ENCODE results near the gene NRM. TPM values are rescaled to one million over a fixed set of nuclear protein-coding genes. Genes with fewer than 3 reads are reported as not detected.
A peak's percentile ranks its signal among the peaks of the same experiment; 100 is the strongest.

Gene NRM
- polyA plus RNA-seq, 1 donor from 2014 or later = 7.1 TPM

DNA sequence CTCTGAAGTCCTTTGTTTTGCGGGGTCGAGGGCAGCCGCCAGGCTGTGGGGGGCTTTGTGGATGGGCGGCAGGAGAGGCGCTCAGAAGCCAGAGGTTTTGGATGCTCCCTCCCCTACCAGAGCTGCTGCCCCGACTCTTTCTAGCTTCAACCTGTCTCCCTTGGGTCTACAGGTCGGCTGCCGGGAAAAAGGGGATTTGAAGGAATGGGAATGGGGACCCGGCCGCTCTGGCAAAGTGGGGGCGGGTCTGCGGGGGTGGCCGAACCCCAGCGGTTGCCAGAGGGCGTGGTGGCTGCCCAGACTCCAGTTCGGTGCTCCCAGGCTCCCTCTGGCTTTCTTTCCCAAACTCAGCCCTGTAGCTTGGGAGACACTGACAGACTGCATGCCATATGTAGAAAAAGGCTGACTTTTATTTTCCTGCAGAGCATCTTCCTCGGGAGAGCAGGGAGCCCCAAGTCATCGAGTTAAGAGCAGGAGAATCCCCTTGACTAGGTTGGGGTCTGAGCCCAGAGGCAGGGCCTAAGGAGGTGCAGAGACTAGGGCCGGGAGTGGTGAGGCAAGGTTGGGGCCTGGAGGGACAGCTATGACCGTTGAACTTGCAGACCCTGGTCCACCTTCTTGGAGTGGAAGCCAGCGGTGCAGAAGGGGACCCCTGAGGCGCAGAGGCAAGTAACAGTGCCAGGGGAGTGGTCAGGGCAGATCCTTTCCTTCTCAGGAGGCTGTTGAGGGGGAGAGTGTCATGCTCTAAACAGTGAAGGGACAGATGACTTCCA, 2.9 kb downstream of the NRM start:
- Histone ChIP-seq H3K27me3 (ENCODE audit: insufficient read depth, low read depth, low read length) (no peaks in the 10 kb centered on the region), H3K9me3 (ENCODE audit: low read length) (no peaks in the 10 kb centered on the region), H2AFZ (ENCODE audit: low read depth, low read length) (peak overlapping the region; percentile 85), H3F3A (ENCODE audit: insufficient read depth, low read length, poor library complexity, severe bottlenecking) (no peaks in the 10 kb centered on the region), H3K36me3 (ENCODE audit: insufficient read depth, low read length) (no peaks in the 10 kb centered on the region), H3K27ac (ENCODE audit: low read length) (peak overlapping the region; percentile 94), H3K4me2 (ENCODE audit: low read length) (peak overlapping the region; percentile 95), H3K9ac (ENCODE audit: low read length) (peak overlapping the region; percentile 100), H3K79me2 (replicated peaks; ENCODE audit: insufficient read depth, low read length) (peaks cover 69% of the 10 kb centered on the region), H4K20me1 (ENCODE audit: insufficient read depth) (peaks cover 20% of the 10 kb centered on the region), H3K4me3 (ENCODE audit: low read length) (peak overlapping the region; percentile 99), H3K9me2 (ENCODE audit: insufficient read depth, low read length) (no peaks in the 10 kb centered on the region)
- TF ChIP-seq EZH2 (IDR thresholded peaks at IDR 0.05; ENCODE audit: borderline replicate concordance, insufficient read depth, low read length, poor library complexity, severe bottlenecking) (no peak), SMC3 (conservative IDR thresholded peaks at IDR 0.05; ENCODE audit: poor library complexity) (no peak), TAF1 (IDR thresholded peaks at IDR 0.05; ENCODE audit: low read depth) (peak; percentile 2)
- TF ChIP-seq, protein P1, sequence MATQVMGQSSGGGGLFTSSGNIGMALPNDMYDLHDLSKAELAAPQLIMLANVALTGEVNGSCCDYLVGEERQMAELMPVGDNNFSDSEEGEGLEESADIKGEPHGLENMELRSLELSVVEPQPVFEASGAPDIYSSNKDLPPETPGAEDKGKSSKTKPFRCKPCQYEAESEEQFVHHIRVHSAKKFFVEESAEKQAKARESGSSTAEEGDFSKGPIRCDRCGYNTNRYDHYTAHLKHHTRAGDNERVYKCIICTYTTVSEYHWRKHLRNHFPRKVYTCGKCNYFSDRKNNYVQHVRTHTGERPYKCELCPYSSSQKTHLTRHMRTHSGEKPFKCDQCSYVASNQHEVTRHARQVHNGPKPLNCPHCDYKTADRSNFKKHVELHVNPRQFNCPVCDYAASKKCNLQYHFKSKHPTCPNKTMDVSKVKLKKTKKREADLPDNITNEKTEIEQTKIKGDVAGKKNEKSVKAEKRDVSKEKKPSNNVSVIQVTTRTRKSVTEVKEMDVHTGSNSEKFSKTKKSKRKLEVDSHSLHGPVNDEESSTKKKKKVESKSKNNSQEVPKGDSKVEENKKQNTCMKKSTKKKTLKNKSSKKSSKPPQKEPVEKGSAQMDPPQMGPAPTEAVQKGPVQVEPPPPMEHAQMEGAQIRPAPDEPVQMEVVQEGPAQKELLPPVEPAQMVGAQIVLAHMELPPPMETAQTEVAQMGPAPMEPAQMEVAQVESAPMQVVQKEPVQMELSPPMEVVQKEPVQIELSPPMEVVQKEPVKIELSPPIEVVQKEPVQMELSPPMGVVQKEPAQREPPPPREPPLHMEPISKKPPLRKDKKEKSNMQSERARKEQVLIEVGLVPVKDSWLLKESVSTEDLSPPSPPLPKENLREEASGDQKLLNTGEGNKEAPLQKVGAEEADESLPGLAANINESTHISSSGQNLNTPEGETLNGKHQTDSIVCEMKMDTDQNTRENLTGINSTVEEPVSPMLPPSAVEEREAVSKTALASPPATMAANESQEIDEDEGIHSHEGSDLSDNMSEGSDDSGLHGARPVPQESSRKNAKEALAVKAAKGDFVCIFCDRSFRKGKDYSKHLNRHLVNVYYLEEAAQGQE (IDR thresholded peaks at IDR 0.05; ENCODE audit: borderline replicate concordance) = peak; percentile 60
- TF ChIP-seq, protein P2, sequence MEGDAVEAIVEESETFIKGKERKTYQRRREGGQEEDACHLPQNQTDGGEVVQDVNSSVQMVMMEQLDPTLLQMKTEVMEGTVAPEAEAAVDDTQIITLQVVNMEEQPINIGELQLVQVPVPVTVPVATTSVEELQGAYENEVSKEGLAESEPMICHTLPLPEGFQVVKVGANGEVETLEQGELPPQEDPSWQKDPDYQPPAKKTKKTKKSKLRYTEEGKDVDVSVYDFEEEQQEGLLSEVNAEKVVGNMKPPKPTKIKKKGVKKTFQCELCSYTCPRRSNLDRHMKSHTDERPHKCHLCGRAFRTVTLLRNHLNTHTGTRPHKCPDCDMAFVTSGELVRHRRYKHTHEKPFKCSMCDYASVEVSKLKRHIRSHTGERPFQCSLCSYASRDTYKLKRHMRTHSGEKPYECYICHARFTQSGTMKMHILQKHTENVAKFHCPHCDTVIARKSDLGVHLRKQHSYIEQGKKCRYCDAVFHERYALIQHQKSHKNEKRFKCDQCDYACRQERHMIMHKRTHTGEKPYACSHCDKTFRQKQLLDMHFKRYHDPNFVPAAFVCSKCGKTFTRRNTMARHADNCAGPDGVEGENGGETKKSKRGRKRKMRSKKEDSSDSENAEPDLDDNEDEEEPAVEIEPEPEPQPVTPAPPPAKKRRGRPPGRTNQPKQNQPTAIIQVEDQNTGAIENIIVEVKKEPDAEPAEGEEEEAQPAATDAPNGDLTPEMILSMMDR (IDR thresholded peaks at IDR 0.05; ENCODE audit: poor library complexity, severe bottlenecking) = peak; percentile 23

GRCh38 chr6:30686908-30687658, 3.7 kb downstream of the NRM start:
- no peaks in the 10 kb centered on the region for H3K36me3 ChIP-seq (ENCODE audit: insufficient read depth, low read length)
- peaks cover 28% of the 10 kb centered on the region for H4K20me1 ChIP-seq (ENCODE audit: insufficient read depth)
- TF ChIP-seq TAF1 (IDR thresholded peaks at IDR 0.05; ENCODE audit: low read depth) (peak; percentile 77), MXI1 (conservative IDR thresholded peaks at IDR 0.05; ENCODE audit: poor library complexity, severe bottlenecking) (peak; percentile 66), SMC3 (conservative IDR thresholded peaks at IDR 0.05; ENCODE audit: poor library complexity) (peak; percentile 22), RAD21 (conservative IDR thresholded peaks at IDR 0.05) (no peak), EZH2 (IDR thresholded peaks at IDR 0.05; ENCODE audit: borderline replicate concordance, insufficient read depth, low read length, poor library complexity, severe bottlenecking) (no peak), EP300 (conservative IDR thresholded peaks at IDR 0.05; ENCODE audit: poor library complexity, severe bottlenecking) (peak; percentile 49), POLR2AphosphoS5 (IDR thresholded peaks at IDR 0.05) (peak; percentile 88)
- TF ChIP-seq, protein P1 (IDR thresholded peaks at IDR 0.05; ENCODE audit: borderline replicate concordance) = peak; percentile 32
- TF ChIP-seq, protein P2 (IDR thresholded peaks at IDR 0.05; ENCODE audit: poor library complexity, severe bottlenecking) = no peak
- peaks cover 76% of the 10 kb centered on the region for H3K79me2 ChIP-seq (replicated peaks; ENCODE audit: insufficient read depth, low read length)
- H3K27ac ChIP-seq (ENCODE audit: low read length) = peak overlapping the region; percentile 94
- peak overlapping the region; percentile 95 for H3K4me2 ChIP-seq (ENCODE audit: low read length)
- H3F3A ChIP-seq (ENCODE audit: insufficient read depth, low read length, poor library complexity, severe bottlenecking) = no peaks in the 10 kb centered on the region
- no peaks in the 10 kb centered on the region for H3K9me2 ChIP-seq (ENCODE audit: insufficient read depth, low read length)
- H3K9ac ChIP-seq (ENCODE audit: low read length) = peak overlapping the region; percentile 100
- no peaks in the 10 kb centered on the region for H3K27me3 ChIP-seq (ENCODE audit: insufficient read depth, low read depth, low read length)
- no peaks in the 10 kb centered on the region for H3K9me3 ChIP-seq (ENCODE audit: low read length)
- peak overlapping the region; percentile 99 for H3K4me3 ChIP-seq (ENCODE audit: low read length)
- peak overlapping the region; percentile 85 for H2AFZ ChIP-seq (ENCODE audit: low read depth, low read length)
